Measurements from ENCODE around the gene RPUSD4. TPM values are rescaled to one million over a fixed set of nuclear protein-coding genes. Genes with fewer than 3 reads are reported as not detected.
"Not testable (repeated sequence)": the region's sequence is repeated elsewhere in the genome, so short reads cannot be mapped to it uniquely, and the experiment has no call there.

RPUSD4 gene, protein sequence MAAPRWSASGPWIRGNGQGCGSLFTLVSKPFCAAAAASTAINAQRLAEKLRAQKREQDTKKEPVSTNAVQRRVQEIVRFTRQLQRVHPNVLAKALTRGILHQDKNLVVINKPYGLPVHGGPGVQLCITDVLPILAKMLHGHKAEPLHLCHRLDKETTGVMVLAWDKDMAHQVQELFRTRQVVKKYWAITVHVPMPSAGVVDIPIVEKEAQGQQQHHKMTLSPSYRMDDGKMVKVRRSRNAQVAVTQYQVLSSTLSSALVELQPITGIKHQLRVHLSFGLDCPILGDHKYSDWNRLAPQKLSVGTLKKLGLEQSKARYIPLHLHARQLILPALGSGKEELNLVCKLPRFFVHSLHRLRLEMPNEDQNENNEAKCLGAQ
- 40.0 TPM for total RNA-seq
- long read RNA-seq, transcript RPUSD4-201 (7 exons, 2,512 nt), result major isoform, 167 of 183 reads
- long read RNA-seq, partial matches to known transcripts, result 4 of 183 reads
- long read RNA-seq, other reads (novel, unspliced or antisense), result 12 of 183 reads

GRCh38 chr11:126211236-126212088 lies at the start of gene RPUSD4, which contains the start of gene FAM118B:
Gene RPUSD4, minus strand, starts transcription at chr11:126211650. Its CDS starts 12 bp downstream, at chr11:126211638.
Gene FAM118B, plus strand, starts transcription at chr11:126211782. Its CDS starts 23,220 bp downstream, at chr11:126235002.
- intact Hi-C loops (cut with micrococcal nuclease), result loop anchor here (10.0 kb wide), 1 partner anchor 53 kb away; the partner anchor contains the start of genes FOXRED1 and SRPRA
- DNase-seq, result peak; percentile 99
- ATAC-seq, result peak; percentile 99

- DNase-seq (no peak), ATAC-seq (no peak)
- intact Hi-C loops (cut with micrococcal nuclease), result no loop called here
Measured at GRCh38 chr11:126257764-126258163, 46.3 kb upstream of the RPUSD4 start.

GRCh38 chr11:126257144-126257543 lies 45.7 kb upstream of the RPUSD4 start:
- ATAC-seq, result no peak
- DNase-seq, result no peak
- intact Hi-C loops (cut with micrococcal nuclease), result no loop called here

DNA sequence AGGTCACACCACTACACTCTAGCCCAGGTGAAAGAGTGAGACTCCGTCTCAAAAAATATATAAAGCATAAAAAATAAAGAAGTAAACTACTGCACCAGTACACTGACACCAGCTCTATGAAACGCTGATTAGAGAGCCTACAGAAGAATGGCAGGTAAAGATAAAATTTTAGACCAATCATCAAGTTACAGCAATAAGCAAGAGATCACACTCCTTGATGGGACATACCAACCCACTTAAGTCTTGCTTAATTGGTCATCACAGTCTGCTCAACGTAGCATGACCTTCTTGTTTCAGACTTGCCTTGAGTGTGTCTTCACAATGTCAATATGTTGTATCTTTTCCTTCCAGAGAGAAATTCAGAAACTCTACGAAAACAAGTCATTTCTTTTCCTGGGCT lies 44.8 kb upstream of the RPUSD4 start:
- ATAC-seq (no peak), DNase-seq (no peak)
- intact Hi-C loops (cut with micrococcal nuclease), result no loop called here

- ATAC-seq; DNase-seq; intact Hi-C loops (cut with micrococcal nuclease): not testable (repeated sequence)
Measured at GRCh38 chr11:126255507-126255906, 44.1 kb upstream of the RPUSD4 start.

- ATAC-seq, result no peak
- intact Hi-C loops (cut with micrococcal nuclease), result no loop called here
Measured at GRCh38 chr11:126254819-126255218, 43.4 kb upstream of the RPUSD4 start.

GRCh38 chr11:126253265-126253664 lies 41.8 kb upstream of the RPUSD4 start:
- DNase-seq, result no peak
- intact Hi-C loops (cut with micrococcal nuclease), result no loop called here
- ATAC-seq, result no peak

More at GRCh38 chr11:126254819-126255218, 43.4 kb upstream of the RPUSD4 start:
- no peak for DNase-seq

GRCh38 chr11:126246636-126247035 lies 35.2 kb upstream of the RPUSD4 start:
- intact Hi-C loops (cut with micrococcal nuclease), result no loop called here
- no peak for DNase-seq
- ATAC-seq, result no peak

DNA sequence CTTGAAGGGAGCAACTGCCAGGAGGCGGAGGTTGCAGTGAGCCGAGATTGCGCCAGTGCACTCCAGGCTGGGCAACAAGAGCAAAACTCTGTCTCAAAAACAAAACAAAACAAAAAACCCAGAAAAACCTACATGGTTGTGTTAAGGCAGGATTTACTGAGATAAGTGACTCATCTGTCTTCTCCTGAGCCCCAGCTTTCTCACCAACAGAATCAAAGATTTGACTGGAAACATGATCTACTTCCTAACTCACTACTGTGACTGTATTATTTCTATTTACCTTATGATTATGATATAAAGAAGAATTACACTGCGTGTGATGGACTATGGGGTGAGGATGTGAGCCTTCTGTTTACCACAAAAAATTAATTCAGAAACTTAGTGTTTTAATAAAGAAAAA lies 21.9 kb upstream of the RPUSD4 start:
- DNase-seq (no peak), ATAC-seq (no peak)
- intact Hi-C loops (cut with micrococcal nuclease), result no loop called here

- intact Hi-C loops (cut with micrococcal nuclease), result no loop called here
Measured at GRCh38 chr11:126232683-126233082, 21.2 kb upstream of the RPUSD4 start.

GRCh38 chr11:126231725-126232459 lies 20.4 kb upstream of the RPUSD4 start:
- no peak for DNase-seq
- intact Hi-C loops (cut with micrococcal nuclease), result no loop called here
- ATAC-seq, result peak; percentile 74

More at GRCh38 chr11:126232683-126233082, 21.2 kb upstream of the RPUSD4 start:
- no peak for DNase-seq
- ATAC-seq, result no peak

GRCh38 chr11:126229858-126230540 lies 18.5 kb upstream of the RPUSD4 start:
- no peak for DNase-seq
- peak; percentile 45 for ATAC-seq
- intact Hi-C loops (cut with micrococcal nuclease), result no loop called here

DNA sequence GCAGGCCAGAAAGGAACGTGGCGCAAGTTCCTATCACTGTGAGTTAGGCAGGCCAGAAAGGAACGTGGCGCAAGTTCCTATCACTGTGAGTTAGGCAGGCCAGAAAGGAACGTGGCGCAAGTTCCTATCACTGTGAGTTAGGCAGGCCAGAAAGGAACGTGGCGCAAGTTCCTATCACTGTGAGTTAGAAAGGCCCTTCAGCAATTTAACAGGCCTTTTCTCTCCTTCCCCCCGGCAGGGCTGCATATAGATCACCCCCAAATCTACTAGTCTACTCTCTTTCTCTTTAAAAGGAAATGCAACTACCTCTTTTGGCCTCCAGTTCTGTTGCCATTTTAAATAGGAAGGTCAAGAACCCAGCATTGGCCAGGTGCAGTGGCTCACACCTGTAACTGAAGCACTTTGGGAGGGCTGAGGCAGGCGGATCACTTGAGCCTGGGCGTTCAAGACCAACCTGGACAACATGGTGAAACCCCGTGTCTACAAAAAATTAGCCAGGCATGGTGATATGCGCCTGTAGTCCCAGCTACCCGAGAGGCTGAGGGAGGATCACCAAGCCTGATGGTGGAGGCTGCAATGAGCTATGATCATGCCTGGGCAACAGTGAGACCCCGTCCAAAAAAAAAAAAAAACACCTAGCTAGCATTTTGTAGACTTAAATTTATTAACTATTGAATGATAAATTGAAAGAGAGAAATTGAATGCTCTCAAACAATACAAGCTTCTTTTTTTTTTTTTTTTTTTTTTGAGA lies 15.1 kb upstream of the RPUSD4 start:
- intact Hi-C loops (cut with micrococcal nuclease), result no loop called here
- DNase-seq, result no peak
- ATAC-seq, result no peak

- ATAC-seq (no peak), DNase-seq (no peak)
- intact Hi-C loops (cut with micrococcal nuclease), result no loop called here
Measured at GRCh38 chr11:126225295-126225665, 13.8 kb upstream of the RPUSD4 start.

GRCh38 chr11:126224647-126225294 lies 13.3 kb upstream of the RPUSD4 start:
- ATAC-seq (no peak), DNase-seq (no peak)
- intact Hi-C loops (cut with micrococcal nuclease), result no loop called here

GRCh38 chr11:126219547-126219946 lies 8.1 kb upstream of the RPUSD4 start:
- intact Hi-C loops (cut with micrococcal nuclease), result loop anchor here (10.0 kb wide), 1 partner anchor 45 kb away; the partner anchor contains the start of genes FOXRED1 and SRPRA
- peak; percentile 23 for ATAC-seq

DNA sequence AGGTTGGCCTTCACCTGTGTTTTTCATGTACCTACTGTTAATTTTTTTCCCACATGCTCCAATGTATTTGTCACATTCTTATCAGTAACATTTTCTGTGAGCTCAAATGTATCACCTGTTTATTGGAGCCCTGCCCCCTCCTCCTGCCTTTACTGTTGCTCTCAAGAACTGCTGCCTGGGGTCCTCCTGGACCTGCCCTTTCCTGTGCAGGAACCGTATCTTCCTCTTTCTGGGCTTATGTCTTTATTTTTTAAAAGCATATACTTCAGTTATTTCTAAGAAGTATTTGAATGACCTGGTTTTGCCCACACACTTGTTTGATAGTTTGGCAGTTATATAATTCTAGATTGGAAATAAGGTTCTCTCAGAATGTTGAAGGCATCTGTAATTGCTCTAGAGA lies 6.0 kb upstream of the RPUSD4 start:
- intact Hi-C loops (cut with micrococcal nuclease), result loop anchor here (10.0 kb wide), 1 partner anchor 47 kb away; the partner anchor contains the start of genes FOXRED1 and SRPRA
- ATAC-seq (no peak), DNase-seq (no peak)

More at GRCh38 chr11:126219547-126219946, 8.1 kb upstream of the RPUSD4 start:
- no peak for DNase-seq
